C4-2B (cell line): ENCODE results near the gene HAGHL.

ENCODE experiments used
- CTCF ChIP-seq: fragments of 450-650 bp; conservative IDR thresholded peaks from 2 replicates; pipeline ENCODE4 v1.5.1; 2017; ENCODE audit warnings: mild to moderate bottlenecking
- ZFX ChIP-seq: fragments of 450-650 bp; IDR thresholded peaks from 2 replicates; pipeline ENCODE4 v1.6.1; 2017

- TF ChIP-seq CTCF = no peak; the same call in 1 of the 2 replicates
- TF ChIP-seq ZFX = no peak
These were observed 6.0 kb downstream of the HAGHL start for GRCh38 chr16:732936-733335.
